GM18499 (cell line): Measurements from ENCODE around the gene MRPS5.

Source experiments
- ATAC-seq: cut with Tn5 transposase; IDR thresholded peaks from one replicate; pipeline ENCODE4 v1.9.1; 2021; ENCODE audit warnings: moderate number of reproducible peaks; ENCODE audit not compliant: insufficient read depth, unreplicated experiment

MRPS5 gene

DNA sequence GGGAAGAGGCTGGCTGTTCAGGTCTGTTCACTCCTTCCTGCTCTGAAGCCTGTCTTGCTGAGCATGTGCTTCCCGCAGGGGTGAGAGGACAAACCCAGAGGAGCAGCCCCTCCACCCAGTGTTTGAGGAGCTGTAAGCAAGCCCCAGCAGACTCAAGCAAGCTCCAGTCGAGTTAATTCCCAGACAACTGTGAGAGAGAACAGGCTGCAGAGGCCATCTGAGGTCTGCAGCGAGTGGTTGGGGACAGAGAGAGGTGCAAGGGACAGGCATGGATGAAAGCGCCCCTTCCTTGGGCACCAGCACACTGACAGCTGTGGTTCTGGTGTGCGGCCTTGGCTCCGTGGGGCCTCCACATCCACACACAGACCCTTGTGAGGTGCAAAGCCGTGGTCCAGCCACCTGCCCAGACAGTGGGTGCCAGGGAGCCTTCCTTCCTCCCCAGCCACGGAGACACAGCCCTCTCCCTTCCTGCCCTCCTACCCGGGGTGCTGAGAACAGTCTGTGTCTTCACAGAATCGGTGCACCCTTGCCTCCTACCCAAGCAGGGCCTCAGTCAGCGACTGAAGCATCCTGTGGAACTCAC, 59.9 kb downstream of the MRPS5 start:
- no peak for ATAC-seq

GRCh38 chr2:95061119-95061512, 60.5 kb downstream of the MRPS5 start:
- ATAC-seq, result no peak

DNA sequence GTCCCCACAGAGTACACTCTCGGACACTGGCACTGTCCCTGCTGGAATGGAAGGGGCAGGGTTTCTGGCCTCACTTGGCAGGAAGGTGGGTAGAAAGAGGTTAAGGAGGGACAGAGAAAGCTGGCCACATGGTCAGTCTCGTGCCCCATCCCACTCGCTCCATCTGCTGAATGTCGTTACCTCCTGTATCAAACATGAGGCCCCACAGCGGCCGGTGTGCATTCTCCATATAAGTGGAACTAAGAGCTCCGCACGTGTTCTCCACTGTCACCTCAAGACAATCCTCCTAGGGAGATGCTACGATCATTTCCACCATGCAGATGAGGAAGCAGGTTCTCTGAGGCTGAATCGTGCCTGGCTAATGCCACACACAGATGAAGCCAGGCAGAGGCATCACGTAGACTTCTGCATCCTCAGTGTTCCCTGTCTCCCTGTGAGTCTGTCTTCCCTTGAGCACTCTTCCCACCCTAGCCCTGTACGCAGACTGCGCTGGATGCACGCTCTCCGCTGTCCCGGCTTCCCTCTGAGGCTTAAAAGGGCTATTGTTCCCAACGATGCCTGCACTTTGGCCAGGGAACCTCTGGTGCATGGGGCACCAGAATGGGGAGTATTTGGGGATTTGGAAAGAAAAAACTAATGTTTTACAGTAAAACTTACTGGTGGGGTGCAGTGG, 61.0 kb downstream of the MRPS5 start:
- ATAC-seq, result no peak

DNA sequence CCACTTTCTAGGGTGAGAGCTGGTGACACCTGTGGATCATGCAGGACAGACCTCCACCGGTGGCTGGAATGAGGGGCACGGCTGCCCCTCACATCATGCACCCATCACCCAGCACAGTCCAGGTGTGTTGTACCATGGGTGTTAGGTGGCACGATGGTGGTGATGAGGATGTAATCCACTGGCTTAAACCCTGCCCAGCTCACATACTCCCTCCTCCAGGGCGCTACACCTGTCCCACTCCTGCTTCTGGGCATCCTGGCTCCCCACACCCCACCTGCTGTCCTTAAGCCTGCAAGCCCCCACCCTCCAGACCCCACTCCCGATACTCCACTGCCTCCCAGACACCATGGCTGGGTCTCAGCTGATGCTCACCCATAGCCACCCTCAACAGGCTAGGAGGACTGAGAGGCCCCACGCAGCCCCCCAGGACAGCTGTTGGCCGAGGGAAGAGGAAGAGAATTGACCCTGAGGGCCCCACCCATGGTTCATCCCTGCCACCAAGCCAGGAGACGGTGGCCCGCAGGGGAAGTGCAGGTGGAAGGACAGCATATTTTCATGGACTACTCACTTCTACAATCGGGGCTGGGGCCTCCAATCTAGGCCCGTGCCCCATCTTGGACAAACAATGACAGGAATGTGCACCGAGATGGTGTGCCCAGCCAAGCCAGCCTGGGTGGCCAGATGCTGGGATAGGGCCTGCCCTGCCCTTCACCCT, 61.8 kb downstream of the MRPS5 start:
- no peak for ATAC-seq

DNA sequence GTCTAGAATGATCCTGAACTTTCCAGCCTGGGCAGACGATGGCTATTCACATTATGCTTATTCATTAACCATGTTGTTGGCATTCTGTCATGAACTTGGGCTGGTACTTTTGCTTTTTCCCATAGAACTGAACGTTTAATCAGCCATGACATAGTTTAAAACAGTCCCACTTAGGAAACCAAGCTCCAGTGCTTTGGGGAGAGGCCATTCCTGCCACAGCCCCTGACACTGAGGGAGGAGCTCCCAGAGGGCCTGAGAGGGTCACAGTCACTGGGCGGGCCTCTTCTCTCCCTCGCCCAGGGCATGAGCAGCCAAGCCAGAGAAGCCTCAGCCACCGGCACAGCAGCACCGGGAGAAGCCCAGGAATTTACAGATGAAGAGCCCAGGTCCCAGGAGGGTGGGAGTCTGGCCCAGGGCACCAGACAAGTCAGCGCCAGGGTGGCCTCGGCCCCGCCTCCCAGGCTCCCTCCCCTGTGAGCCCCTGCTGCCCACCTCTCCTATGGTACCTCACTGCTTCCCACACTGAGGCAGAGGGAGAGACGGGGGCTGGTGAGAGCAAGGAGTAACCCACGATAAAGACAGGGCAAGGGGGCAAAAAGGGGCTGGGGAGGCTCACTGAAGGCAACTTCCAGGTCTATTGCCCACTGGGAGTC, 62.5 kb downstream of the MRPS5 start:
- no peak for ATAC-seq

- ATAC-seq, result no peak
Observed at GRCh38 chr2:95058466-95058988, 63.1 kb downstream of the MRPS5 start.

DNA sequence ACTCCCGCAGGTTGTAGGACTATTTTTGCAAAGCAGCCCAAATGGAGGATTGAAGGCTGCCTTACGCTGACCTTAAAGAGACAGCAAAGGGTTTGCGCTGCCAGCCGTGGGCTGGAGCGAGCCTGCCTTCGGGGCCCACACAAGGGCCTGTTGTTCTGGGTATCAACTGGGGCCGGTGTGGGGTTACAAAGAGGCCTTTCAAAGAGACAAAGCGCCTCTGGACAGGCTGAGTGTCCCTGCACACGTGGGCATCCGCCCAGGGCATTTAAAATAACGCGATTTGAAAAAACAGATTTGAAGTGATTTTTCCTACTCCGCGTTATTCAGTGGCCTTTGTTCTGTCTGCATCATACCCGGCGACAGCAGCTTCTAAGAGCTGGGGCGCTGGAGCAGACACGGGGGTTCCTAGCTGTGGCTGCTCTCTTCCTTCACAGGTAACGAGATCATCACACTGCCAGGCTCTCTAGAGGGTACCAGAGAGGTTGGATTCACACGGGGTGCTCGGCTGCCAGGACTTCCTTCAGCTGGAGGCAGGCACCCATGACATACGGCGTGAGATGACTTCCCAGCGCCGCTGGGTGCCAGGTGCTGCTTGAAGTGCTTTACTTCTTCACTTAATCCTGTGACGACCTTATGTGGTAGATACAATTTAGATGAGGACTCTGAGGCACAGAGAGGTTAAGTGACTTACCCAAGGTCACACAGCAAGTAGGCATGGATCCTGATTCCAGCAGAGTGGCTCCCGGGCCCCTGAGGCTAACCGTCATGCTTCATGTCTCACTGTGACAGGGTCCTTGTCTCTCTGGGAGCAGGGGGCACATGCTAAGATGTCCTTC, 63.9 kb downstream of the MRPS5 start:
- no peak for ATAC-seq

GRCh38 chr2:95056461-95057459, 64.8 kb downstream of the MRPS5 start:
- ATAC-seq, result no peak

DNA sequence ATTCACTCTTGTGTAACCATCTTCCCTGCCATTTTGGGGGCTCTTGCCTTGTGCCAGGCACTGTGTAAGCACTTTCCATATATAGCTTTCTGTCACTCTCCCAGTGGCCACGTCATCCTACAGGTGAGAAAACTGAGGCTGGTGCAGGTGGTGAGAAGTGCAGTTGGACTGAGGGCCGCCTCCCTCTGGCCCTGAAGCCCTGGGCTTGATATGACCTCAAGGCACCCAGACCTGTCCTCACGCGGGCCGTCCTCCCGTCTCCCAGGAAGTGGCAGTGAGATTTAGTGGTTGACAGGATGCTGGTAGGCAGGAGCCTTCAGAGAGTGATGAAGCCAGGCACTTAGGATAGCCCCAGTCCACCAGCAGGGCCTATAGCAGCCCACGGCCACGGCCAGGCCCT, 65.6 kb downstream of the MRPS5 start:
- ATAC-seq, result no peak

- no peak for ATAC-seq
Observed at GRCh38 chr2:95055262-95055661, 66.3 kb downstream of the MRPS5 start.

DNA sequence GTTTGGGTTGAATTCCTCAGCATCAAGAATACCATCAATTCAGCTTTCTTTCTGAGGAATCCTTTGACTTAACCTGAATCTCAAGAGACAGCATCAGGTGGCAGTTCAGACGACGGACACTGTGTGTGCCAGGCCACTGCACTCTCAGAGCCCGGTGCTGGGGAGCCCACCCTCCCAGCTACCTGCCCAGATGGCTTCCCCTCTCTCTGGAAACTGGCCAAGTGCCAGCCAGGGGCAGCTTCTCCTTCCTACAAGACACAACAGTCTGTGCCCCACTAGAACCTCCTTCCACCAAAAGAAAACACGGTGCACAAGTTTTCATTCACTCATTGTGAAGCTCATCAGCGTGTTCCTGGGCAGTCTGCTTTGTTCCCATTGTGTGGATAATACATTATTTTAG, 67.6 kb downstream of the MRPS5 start:
- ATAC-seq, result no peak

GRCh38 chr2:95053543-95053942, 68.1 kb downstream of the MRPS5 start:
- ATAC-seq, result no peak

DNA sequence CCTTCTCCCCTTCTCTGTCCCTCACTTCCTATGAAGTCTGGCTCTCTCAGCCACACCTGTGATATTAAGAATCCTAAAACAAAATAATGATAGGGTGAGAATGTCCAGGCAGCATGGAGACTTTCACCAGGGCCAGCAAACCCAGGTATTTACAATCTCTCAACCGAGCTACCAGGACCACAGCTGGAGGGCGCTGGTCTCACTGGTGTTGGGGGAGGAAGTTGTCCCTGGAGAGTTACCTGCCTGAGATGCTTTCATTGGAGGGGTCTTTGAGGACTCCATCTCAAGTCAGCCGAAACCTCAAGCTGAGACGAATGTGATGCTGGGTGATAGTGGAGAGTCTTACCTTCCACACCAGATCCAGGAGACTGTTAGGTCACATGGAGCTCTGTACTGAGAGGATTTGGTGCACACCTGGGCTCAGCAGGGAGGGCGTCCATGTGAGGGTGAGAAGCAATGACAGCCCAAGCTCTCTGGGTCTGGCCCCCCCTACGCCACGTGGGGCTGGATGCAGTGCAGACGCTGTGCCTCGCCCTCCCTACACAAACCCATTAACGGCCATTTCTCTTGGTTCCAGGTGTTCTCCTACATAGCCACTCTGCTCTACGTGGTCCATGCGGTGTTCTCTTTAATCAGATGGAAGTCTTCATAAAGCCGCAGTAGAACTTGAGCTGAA, 68.7 kb downstream of the MRPS5 start:
- ATAC-seq, result no peak

- no peak for ATAC-seq
Observed at GRCh38 chr2:95052307-95052706, 69.3 kb downstream of the MRPS5 start.

DNA sequence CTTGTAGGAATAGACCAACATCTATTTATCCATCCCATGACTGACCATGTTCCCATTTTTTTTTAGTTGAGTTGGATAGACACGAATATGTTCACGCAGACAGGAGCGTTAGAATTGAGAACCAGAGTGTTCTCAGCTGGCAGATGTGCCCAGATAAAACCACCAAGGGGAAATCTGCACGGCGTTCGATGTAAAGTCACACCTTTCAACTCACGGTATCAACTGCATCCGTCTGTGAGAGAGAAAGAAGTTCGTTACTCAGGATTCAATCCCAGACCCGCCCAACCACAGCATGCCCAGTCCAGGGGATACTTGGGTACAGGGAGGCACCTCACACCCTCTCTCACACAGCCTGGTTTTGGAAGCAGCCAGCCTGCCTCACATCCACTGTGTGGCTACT, 70.0 kb downstream of the MRPS5 start:
- no peak for ATAC-seq

DNA sequence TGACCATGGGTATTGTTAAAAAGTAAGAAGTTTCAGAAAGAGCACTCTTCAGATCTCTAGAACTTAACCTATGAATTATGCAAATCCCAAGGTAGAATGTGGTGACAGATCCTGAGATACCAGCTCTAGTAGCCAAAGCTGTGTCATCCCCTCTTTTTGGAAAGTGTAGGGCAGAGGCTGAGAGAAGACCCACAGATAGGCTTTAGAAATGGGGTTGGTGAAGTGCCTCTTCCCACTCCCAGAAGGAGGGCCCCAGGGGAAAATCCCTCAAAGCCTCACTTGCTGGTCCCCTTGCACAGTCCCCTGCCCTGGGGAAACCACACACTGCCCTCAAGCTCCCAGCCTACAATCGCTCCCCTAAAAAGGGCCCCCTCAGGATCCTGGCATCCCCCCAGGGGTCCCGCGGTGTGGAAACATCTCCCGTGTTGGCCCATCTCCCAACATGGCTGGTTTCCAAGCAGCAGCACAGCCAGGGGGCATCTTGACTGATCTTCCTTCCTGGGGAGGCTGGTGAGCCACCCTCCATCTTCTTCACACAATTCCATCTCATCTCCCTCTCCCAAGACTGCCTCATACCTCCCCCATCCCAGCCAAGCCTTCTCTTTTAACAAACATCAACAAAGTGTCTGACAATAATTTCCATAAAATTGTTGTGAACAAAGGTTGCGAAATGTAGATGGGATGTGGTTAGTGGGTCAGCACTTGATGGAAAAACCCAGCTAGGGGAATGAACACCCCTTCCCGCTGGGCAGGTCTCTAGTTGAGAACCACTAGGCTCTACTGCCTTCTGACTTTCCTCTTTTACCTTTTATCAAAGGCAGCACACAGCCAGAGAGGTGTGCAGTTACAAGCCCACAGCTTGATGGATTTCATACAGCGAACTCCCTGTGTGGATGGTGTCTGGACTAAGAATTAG, 71.0 kb downstream of the MRPS5 start:
- no peak for ATAC-seq

DNA sequence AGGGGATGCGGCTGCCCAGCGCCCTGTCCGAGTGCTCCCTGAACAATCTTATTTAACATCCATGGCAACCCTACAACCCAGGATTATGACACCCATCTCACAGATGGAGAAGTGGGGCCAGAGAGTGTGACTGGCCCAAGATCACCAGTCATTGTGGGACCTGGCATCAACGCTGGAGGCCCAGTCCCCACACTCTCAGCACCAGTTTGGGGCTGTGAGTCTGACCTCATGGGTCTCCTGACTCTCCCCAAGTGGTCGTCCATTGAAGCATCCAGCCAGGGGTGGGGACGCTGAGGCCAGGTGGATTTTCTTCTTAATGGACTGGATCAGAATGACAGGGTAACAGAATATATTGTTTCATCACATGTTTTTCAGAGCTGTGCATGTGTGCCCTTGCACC, 71.6 kb downstream of the MRPS5 start:
- ATAC-seq, result no peak

DNA sequence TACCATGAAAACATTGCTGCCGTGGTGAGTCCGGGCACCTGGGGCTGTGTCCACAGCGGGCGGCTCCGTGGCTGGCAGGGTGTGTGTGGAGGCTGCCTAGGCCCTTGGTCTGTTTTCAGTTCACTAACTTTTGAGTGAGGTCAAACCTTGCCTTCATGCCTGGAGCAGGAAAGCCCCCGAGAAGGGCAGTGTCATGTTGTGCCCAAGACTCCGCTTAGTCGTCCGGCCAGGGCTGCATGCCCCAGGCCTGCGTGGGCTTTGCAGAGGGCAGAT, 72.0 kb downstream of the MRPS5 start:
- ATAC-seq, result no peak
